ENCODE measurements around the gene PSMC3IP.
A peak's percentile ranks its signal among the peaks of the same experiment; 100 is the strongest.
"Not testable (repeated sequence)": the region's sequence is repeated elsewhere in the genome, so short reads cannot be mapped to it uniquely, and the experiment has no call there.

PSMC3IP gene, protein sequence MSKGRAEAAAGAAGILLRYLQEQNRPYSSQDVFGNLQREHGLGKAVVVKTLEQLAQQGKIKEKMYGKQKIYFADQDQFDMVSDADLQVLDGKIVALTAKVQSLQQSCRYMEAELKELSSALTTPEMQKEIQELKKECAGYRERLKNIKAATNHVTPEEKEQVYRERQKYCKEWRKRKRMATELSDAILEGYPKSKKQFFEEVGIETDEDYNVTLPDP

DNA sequence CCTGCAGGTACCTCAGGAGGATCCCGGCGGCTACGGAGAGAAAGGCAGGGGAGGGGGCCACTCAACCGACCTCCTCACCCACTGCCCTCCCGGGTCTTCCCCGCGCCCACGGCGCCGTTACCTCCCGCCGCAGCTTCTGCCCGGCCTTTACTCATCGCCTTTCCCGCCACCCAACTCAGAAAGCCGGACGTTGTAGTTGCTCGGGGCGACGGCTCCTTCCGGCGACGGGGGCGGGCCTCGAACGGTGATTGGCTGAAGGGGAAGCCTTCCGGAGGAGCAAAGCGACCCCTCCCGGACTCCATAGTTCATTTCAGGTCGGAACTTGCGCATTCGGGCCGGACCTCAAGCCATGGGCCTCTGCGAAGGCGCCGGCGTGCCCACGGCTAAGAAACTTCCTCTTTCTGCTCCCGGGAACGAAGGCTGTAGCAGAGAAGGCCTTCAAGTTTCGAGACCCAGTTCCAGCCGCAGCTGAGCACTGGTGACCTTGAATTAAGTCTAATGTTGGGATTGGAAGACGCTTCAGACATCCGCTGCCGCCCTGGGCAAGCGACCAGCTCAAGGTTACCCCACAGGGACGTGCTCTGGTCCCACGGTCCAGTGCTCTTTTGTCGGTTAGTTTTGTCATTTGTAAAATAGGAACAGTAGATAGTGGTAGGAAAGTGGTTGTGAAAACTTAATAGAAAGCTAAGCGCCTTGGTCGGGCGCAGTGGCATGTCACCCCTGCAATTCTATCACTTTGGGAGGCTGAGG, at the start of gene PSMC3IP:
TSS of gene PSMC3IP (minus strand) at position 198 of the 750 bp plus-strand sequence. CDS start at position 155, 43 bp downstream.
- peak; percentile 92 for DNase-seq

GRCh38 chr17:42623732-42624596, 46.4 kb upstream of the PSMC3IP start:
- no peak for DNase-seq

DNA sequence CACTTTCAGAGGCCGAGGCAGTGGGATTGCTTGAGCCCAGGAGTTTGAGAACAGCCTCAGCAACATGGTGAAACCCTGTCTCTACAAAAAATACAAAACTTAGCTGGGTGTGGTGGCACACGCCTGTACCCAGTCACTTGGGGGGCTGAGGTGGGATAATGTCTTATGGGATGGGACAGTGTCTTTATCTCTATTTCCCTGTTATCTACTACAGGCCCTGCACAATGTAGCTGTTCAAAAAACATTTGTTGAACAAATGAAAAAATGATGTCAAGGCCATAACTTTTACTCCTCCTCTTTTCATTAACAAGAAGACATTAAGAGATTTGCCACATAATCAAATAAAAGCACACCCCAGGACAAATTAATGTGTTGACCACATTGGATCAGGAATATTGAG, 45.7 kb upstream of the PSMC3IP start:
- DNase-seq, result no peak

DNA sequence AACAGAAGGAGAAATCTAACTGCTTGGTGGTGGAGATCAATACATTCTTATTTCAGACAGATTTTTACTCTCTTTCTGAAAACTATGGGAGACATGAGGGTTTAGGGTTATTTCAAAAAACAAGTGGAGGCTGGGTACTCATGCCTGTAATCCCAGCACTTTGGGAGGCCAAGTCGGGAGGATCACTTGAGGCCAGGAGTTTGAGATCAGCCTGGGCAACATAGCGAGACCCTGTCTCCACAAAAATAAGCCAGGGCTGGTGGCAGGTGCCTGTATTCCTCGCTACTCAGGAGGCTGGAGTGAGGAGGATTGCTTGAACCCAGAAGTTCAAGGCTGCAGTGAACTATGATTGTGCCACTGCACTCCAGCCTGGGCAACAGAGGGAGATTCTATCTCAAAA, 44.5 kb upstream of the PSMC3IP start:
- not testable (repeated sequence) for DNase-seq

- peak; percentile 18 for DNase-seq
These were observed 41.1 kb upstream of the PSMC3IP start for GRCh38 chr17:42618442-42619150.

- no peak for DNase-seq
These were observed 40.5 kb upstream of the PSMC3IP start for GRCh38 chr17:42617956-42618431.

- no peak for DNase-seq
These were observed 36.3 kb upstream of the PSMC3IP start for GRCh38 chr17:42613699-42614295.

DNA sequence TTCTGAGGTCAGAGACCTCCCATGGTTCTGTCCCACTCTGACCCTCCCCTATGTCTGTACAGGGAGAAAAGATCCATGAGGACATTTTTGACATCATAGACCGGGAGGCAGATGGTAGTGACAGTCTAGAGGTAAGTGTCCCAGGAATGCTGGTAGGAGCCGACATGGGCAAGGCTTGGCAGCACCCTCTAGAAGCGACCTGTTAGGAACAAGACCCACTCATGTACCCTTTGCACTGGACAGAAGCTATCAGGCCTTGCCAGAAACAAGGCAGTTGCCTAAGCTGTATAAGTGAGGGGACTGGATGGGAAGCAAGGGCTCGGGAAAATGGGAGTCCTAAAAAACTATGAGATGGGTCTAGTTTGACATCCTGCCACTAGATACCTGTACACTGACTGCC, 34.5 kb upstream of the PSMC3IP start:
- DNase-seq, result no peak

DNA sequence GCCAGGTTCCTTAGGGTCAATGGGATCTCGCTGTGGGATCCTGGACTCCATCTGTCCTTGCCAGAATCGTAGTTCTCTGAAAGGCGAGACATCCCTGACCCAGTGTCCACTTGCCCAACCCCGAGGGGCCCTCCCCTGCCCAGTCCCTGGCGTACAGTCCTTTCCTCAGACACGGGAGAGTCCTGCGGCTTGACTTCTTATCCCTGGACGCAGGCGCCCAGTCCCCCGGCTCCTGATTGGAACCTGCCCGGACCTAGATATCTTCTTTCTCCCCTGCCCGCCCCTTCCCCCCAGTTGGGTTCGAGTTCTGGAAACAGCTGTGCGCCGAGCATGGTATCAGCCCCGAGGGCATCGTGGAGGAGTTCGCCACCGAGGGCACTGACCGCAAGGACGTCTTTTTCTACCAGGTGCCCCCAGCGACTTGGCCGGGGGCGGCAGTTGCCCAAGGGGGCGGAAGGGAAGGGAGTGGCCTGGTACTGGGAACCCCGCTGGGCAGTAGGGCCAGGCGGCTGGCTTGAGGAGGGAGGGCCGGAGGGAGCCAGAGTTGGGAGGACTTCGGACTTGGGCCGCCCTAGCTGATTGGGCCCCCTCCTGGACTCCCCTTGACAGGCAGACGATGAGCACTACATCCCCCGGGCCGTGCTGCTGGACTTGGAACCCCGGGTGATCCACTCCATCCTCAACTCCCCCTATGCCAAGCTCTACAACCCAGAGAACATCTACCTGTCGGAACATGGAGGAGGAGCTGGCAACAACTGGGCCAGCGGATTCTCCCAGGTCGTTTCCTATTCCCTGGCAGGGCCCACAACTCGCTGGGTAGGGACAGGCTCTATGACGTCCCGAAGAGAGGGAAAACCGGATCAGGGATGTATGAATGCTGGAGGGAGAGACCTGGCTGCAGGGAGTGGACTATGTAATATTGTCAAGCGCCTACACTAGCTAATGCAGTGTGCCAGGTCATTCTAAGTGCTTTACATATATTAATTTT, 32.6 kb upstream of the PSMC3IP start:
- DNase-seq, result not testable (repeated sequence)

DNA sequence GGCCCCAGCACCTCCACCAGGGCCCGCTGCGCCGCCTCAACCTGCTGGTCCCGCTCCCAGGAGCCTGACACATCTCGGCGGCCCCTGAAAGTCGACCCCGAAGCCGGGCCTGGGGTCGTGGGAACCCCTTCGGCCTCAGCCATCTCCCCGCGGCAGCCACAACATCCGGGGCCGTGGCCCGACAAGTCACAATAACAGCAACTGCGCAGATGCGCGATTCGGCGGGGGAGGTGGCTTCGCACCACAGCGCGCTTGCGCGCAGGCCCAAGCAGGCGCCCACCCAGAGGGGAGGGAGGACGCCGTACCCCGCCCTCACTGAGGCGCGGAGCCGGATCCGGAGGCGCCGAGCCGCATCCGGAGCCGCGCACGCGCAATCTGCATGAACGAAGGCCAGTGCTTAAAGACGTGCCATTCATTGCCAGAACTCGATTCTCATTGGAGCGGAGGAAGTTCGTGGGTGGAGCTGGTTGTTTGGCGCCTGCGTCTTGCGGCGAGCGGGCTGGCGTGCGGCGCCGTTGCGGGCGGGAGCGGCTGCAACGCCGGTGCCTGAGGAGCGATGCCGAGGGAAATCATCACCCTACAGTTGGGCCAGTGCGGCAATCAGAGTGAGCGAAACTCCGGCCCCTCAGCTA, 31.8 kb upstream of the PSMC3IP start, which contains the start of the genes RETREG3 and TUBG1:
TSS of gene RETREG3 (minus strand) at position 193 of the 632 bp plus-strand sequence. CDS start at position 143, 50 bp downstream.
TSS of gene TUBG1 (plus strand) at position 502 of the 632 bp plus-strand sequence. CDS start at position 557, 55 bp downstream.
- DNase-seq, result peak; percentile 99

DNA sequence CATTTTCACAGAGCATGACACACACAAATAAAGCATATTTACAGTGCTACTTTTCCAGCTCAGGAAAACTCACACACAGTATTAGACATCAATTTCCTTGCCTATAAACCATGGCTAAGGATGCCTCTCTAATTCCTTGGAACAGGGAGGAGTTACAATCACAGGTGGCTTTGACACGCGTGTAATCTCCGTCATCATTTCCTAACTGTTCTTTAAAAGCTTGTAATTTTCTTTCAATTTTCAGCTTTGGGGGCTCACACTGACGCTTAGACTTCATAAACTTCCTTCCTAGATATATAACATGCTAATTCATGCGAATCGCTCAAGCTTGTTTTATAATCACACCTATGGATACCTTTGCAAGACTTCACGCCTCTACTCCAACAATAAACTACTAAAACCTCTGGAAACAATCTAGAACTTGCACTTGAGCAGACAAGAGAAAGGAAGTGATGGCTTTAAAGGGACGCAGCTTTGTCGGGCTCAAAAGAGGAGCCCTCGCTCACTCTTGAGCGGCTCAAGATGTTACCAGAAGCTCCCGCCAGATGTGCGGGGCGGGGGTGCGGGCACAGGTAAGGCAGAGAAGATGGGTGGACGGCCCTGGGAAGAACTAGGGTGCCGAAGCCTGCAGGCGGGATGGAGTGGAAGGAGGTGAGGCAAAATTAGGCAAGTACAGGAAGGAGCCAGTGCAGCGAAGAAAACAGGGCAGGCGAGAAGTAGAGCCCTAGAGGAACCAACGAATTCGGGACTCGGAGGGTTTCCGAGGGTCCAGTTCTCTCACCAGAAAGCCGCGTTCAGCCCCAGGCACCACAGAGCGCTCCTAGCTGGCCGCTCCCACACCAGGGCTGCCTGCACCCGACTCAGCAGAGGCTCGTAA, 31.0 kb upstream of the PSMC3IP start:
- no peak for DNase-seq

DNA sequence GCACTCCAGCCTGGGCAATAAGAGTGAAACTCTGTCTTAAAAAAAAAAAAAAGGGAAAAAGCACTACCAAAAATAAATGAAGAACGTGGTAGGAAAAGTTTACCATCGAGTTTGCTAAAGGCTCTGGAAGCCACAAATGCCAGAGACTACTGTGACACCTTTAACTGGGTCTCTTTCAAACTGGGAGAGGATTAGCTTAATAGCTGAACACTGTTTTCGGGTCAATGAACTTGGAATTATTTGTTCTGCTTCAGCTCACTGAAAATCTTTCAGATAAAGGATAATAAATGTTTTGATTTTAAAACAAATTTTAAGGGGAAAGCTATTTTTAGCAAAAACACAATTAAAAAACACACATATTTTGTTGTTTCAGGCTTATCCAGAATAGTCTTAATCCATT, 30.2 kb upstream of the PSMC3IP start:
- DNase-seq, result no peak

GRCh38 chr17:42603318-42603717, 25.8 kb upstream of the PSMC3IP start:
- no peak for DNase-seq

DNA sequence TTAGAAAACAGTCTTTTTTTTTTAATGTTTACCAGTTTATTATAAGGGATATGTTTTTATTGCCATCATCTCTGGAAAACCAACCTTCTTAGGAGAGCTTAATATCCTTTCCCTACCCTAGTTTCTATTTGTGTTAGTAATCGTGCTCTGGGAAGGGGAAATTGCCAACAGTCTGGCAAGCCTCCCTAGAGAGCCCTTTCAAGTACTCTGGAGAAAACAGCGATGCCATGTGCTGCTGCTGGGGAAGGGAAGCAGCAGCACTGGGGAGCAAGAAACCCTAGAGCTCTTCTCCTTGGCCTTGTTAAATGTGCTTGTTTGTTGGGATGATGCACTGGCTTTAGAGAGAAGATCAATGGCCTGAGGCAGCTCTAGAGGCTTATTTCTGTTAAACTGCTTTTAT, 21.4 kb upstream of the PSMC3IP start:
- DNase-seq, result no peak

GRCh38 chr17:42596386-42596785, 18.9 kb upstream of the PSMC3IP start:
- DNase-seq, result no peak

GRCh38 chr17:42591411-42591810, 13.9 kb upstream of the PSMC3IP start:
- no peak for DNase-seq

GRCh38 chr17:42590886-42591285, 13.4 kb upstream of the PSMC3IP start:
- DNase-seq, result no peak

DNA sequence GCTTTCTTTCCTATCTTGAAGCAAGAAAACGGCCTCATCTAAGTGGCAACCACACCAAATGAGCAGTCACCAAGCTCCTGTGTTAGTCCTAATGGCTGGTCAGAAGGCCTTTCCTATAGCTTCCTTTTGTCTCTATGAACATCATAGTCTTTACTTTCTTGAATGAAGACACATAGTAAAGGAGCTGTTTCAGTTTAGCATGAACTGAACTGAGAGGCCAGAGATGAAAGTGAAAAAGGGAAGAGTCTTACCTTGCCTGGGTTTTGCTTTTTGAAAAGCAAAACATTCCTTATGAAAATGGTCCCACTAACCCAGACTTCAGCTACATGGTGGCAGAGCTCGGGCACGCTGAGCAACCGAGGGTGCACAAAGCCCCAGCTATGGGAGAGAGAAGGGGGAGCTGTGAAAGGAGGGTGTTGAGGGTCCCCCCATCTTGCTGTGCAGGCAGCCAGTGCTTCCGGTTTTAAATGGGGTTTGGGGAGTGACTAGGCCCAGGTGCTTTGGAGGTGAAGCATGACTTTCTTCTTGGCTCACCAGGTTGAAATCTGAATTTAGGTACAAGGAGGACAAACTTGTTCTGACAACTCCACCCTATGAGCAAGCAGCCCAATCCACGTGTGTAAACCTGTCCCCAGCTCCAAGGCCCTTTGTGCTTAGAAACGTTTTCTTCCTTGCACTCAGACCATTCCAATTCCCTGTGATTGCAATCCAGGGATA, 9.1 kb upstream of the PSMC3IP start:
- no peak for DNase-seq

Measured in CD4-positive, alpha-beta T cell treated with Interleukin-15 for 1 hour (primary cell).